Activated naive CD8-positive, alpha-beta T cell treated with anti-CD3 and anti-CD28 coated beads, Interleukin-2, amount 50 U/mL, for 16 hours (primary cell): ENCODE measurements around the gene ARHGAP6.

Source experiments
- DNase-seq: peaks from one replicate; pipeline ENCODE4 v3.0.0-alpha.2; 2020; ENCODE audit warnings: low read depth, low spot score

Gene ARHGAP6

GRCh38 chrX:11665168-11666111 is at the start of gene ARHGAP6:
TSS of gene ARHGAP6 (minus strand) at chrX:11665920. CDS start at chrX:11664828, 1,092 bp downstream.
- no peak for DNase-seq

GRCh38 chrX:11704725-11705495 is 39.2 kb upstream of the ARHGAP6 start:
- no peak for DNase-seq

GRCh38 chrX:11703855-11704254 is 38.1 kb upstream of the ARHGAP6 start:
- DNase-seq, result no peak

GRCh38 chrX:11702965-11703631 is 37.4 kb upstream of the ARHGAP6 start:
- DNase-seq, result no peak

GRCh38 chrX:11702420-11702819 is 36.7 kb upstream of the ARHGAP6 start:
- DNase-seq, result no peak

GRCh38 chrX:11698702-11699101 is 33.0 kb upstream of the ARHGAP6 start:
- DNase-seq, result no peak

GRCh38 chrX:11688201-11688600 is 22.5 kb upstream of the ARHGAP6 start:
- no peak for DNase-seq

GRCh38 chrX:11687157-11687556 is 21.4 kb upstream of the ARHGAP6 start:
- no peak for DNase-seq

GRCh38 chrX:11683057-11683456 is 17.3 kb upstream of the ARHGAP6 start:
- no peak for DNase-seq

GRCh38 chrX:11678158-11678557 is 12.4 kb upstream of the ARHGAP6 start:
- no peak for DNase-seq

GRCh38 chrX:11672213-11672612 is 6.5 kb upstream of the ARHGAP6 start:
- DNase-seq, result no peak

GRCh38 chrX:11670316-11670715 is 4.6 kb upstream of the ARHGAP6 start:
- no peak for DNase-seq

- no peak for DNase-seq
Measured at GRCh38 chrX:11666952-11667685, 1.4 kb upstream of the ARHGAP6 start.

- no peak for DNase-seq
Measured at GRCh38 chrX:11666164-11666563, 444 bp upstream of the ARHGAP6 start.

GRCh38 chrX:11664211-11665167 is 1.2 kb downstream of the ARHGAP6 start:
- no peak for DNase-seq

- DNase-seq, result no peak
Measured at GRCh38 chrX:11663875-11664210, 1.9 kb downstream of the ARHGAP6 start.

GRCh38 chrX:11655282-11656015 is 10.3 kb downstream of the ARHGAP6 start:
- DNase-seq, result no peak

- DNase-seq, result no peak
Measured at GRCh38 chrX:11648705-11649519, 16.8 kb downstream of the ARHGAP6 start.

- DNase-seq, result no peak
Measured at GRCh38 chrX:11647138-11647537, 18.6 kb downstream of the ARHGAP6 start.
